Body of pancreas (tissue), 4 donors: ENCODE measurements around the gene RGS1. TPM values are rescaled to one million over a fixed set of nuclear protein-coding genes. Genes with fewer than 3 reads are reported as not detected.

Source experiments
- ATAC-seq: fragments of 150-250 bp; one replicate; pipeline ENCODE4 v1.9.1; 2016
- DNase-seq, 4 donors: peaks; one replicate each; pipeline ENCODE4 v3.0.0-alpha.2; 2019
- H3K27ac ChIP-seq, 4 donors: fragments of 200-600 bp; sonication (generic); 1 replicate in 3 of 4; 2 replicates in 1 of 4; pipeline versions ENCODE4 v1.5.1 to v1.6.1; 2016 to 2019; ENCODE audit warnings: mild to moderate bottlenecking in 1 of 4, mixed read lengths in 1 of 4, moderate library complexity in 1 of 4
- H3K27me3 ChIP-seq, 2 donors: fragments of 200-600 bp; sonication (generic); one replicate each; pipeline ENCODE4 v1.6.0; 2016; ENCODE audit warnings: mild to moderate bottlenecking in 1 of 2
- H3K36me3 ChIP-seq, 2 donors: fragments of 200-600 bp; sonication (generic); replicated peaks in 1 of 2; 2 replicates each; pipeline ENCODE4 v1.5.1; 2016; ENCODE audit warnings: low read depth in 2 of 2; ENCODE audit not compliant: insufficient read depth in 1 of 2
- H3K4me1 ChIP-seq: fragments of 200-600 bp; sonication (generic); one replicate; pipeline ENCODE4 v1.6.0; 2016
- H3K4me3 ChIP-seq, 2 donors: fragments of 200-600 bp; sonication (generic); 1 replicate in 1 of 2; 2 replicates in 1 of 2; pipeline ENCODE4 v1.5.1; 2016 to 2019
- H3K9me3 ChIP-seq, 3 donors: fragments of 200-600 bp; sonication (generic); 1 replicate in 2 of 3; 2 replicates in 1 of 3; pipeline ENCODE4 v1.5.1; 2016
- POLR2A ChIP-seq, 3 donors: fragments of 450-650 bp; IDR thresholded peaks; one replicate each; pipeline ENCODE4 v1.6.1; 2016; ENCODE audit warnings: antibody characterized with exemption in 3 of 3, mild to moderate bottlenecking in 2 of 3
- WGBS, 2 donors: methylation state at CpG; one replicate each; pipeline ENCODE4 v1.1.5; 2017; 5-methylcytosine and 5-hydroxymethylcytosine counted together
- intact Hi-C: fragments of 100-400 bp; cut with DNase I; formaldehyde crosslinking; loops from one replicate; pipeline ENCODE4 v1.15.1; 2023
- total RNA-seq, 2 donors: library from RNA; depleted of rRNA; stranded (reverse); fragments of >200 nt; gene quantifications; one replicate each; pipeline ENCODE4 v1.1.0, GENCODE V29; 2016
- TF ChIP-seq, protein P1 (sequence below), 7 experiments: fragments of 450-650 bp in 4 of 7; fragments of 200-600 bp in 3 of 7; sonication (generic) in 3 of 7; IDR thresholded peaks; one replicate each; pipeline ENCODE4 v1.5.1; 2016 to 2019; ENCODE audit warnings: antibody characterized with exemption in 7 of 7

RGS1 gene
- total RNA-seq, 2 donors from 2014 or later = 0.99 to 10.4 TPM

DNA sequence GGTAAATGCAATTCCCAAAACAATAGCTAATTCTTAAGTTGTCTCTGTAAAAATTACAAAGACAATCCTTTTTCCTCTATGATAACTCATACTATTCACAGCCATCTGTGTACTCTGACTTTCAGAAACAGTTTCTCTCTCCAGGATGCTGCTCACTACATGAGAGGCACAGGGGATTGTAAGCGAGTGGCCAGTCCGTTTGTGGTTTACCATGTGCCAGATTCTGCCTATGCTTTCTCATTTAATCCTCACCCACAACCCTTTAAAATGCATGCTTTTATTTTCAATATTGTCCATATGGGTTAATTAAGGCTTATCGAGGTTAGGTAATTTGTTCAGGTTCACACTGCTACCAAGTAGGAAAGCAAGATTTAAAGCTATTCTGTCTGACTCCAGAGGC lies 23.0 kb downstream of the RGS1 start:
- 73 to 83% methylated on average over 3 of the region's 3 CpGs for WGBS, 2 donors
- intact Hi-C loops = no loop called here
- Histone ChIP-seq H3K4me1 (no peaks in the 10 kb centered on the region), H3K4me3 (no peak overlapping the region), H3K36me3 (no peaks in the 10 kb centered on the region), H3K27ac (no peak overlapping the region), H3K27me3 (no peaks in the 10 kb centered on the region), H3K9me3 (no peaks in the 10 kb centered on the region)
- ATAC-seq (no peak), DNase-seq (no peak)
- no peak for TF ChIP-seq POLR2A (IDR thresholded peaks at IDR 0.05)
- TF ChIP-seq, protein P1, sequence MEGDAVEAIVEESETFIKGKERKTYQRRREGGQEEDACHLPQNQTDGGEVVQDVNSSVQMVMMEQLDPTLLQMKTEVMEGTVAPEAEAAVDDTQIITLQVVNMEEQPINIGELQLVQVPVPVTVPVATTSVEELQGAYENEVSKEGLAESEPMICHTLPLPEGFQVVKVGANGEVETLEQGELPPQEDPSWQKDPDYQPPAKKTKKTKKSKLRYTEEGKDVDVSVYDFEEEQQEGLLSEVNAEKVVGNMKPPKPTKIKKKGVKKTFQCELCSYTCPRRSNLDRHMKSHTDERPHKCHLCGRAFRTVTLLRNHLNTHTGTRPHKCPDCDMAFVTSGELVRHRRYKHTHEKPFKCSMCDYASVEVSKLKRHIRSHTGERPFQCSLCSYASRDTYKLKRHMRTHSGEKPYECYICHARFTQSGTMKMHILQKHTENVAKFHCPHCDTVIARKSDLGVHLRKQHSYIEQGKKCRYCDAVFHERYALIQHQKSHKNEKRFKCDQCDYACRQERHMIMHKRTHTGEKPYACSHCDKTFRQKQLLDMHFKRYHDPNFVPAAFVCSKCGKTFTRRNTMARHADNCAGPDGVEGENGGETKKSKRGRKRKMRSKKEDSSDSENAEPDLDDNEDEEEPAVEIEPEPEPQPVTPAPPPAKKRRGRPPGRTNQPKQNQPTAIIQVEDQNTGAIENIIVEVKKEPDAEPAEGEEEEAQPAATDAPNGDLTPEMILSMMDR (IDR thresholded peaks at IDR 0.05) = no peak

- TF ChIP-seq, protein P1 (IDR thresholded peaks at IDR 0.05) = no peak
- TF ChIP-seq POLR2A (IDR thresholded peaks at IDR 0.05) = no peak
- ATAC-seq = no peak
- Histone ChIP-seq H3K27me3 (no peaks in the 10 kb centered on the region), H3K4me1 (no peaks in the 10 kb centered on the region), H3K9me3 (no peaks in the 10 kb centered on the region), H3K4me3 (no peak overlapping the region), H3K36me3 (no peaks in the 10 kb centered on the region), H3K27ac (no peak overlapping the region)
- WGBS, 2 donors = 76 to 77% methylated on average over 1 of the region's 1 CpG
- DNase-seq = no peak
- intact Hi-C loops = loop anchor here (10.0 kb wide), 1 partner anchor 125 kb away; no protein-coding TSS in a partner anchor
Measured at GRCh38 chr1:192600275-192600674, 24.7 kb downstream of the RGS1 start.

GRCh38 chr1:192601143-192601542 lies 25.6 kb downstream of the RGS1 start:
- Histone ChIP-seq H3K27me3 (no peaks in the 10 kb centered on the region), H3K9me3 (no peaks in the 10 kb centered on the region), H3K4me3 (no peak overlapping the region), H3K27ac (no peak overlapping the region), H3K36me3 (no peaks in the 10 kb centered on the region), H3K4me1 (no peaks in the 10 kb centered on the region)
- intact Hi-C loops = loop anchor here (10.0 kb wide), 1 partner anchor 126 kb away; no protein-coding TSS in a partner anchor
- DNase-seq = no peak
- 59 to 65% methylated on average over 1 of the region's 1 CpG for WGBS, 2 donors
- TF ChIP-seq, protein P1 (IDR thresholded peaks at IDR 0.05) = no peak
- TF ChIP-seq POLR2A (IDR thresholded peaks at IDR 0.05) = no peak
- no peak for ATAC-seq

- Histone ChIP-seq H3K27me3 (no peaks in the 10 kb centered on the region), H3K36me3 (no peaks in the 10 kb centered on the region), H3K4me1 (no peaks in the 10 kb centered on the region), H3K27ac (no peak overlapping the region), H3K9me3 (no peaks in the 10 kb centered on the region), H3K4me3 (no peak overlapping the region)
- intact Hi-C loops = loop anchor here (10.0 kb wide), 1 partner anchor 127 kb away; no protein-coding TSS in a partner anchor
- no peak for DNase-seq
- TF ChIP-seq, protein P1 (IDR thresholded peaks at IDR 0.05) = no peak
- TF ChIP-seq POLR2A (IDR thresholded peaks at IDR 0.05) = no peak
- ATAC-seq = no peak
Measured at GRCh38 chr1:192601567-192601966, 26.0 kb downstream of the RGS1 start.

DNA sequence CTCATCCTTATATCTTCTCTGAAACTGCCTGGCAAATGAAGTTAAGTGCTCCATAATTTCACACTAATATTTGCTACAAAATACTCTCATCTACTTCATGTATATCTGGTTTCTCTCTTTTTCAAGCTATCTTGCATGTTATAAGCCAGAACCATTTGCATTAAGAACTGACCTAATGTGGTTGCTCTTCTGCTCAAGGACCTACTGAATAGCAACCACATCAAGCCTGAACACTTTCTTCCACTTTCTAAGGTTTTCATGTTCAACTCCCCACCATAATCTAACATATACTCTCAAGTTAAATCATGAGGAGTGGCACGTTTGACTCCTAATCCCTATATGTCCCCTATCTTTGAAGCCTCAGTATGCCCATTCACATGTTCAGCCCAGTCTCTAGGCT lies 27.2 kb downstream of the RGS1 start:
- no peaks in the 10 kb centered on the region for H3K36me3 ChIP-seq
- H3K27ac ChIP-seq = no peak overlapping the region
- intact Hi-C loops = loop anchor here (10.0 kb wide), 1 partner anchor 128 kb away; no protein-coding TSS in a partner anchor
- 64 to 69% methylated on average over 1 of the region's 1 CpG for WGBS, 2 donors
- H3K9me3 ChIP-seq = no peaks in the 10 kb centered on the region
- TF ChIP-seq, protein P1 (IDR thresholded peaks at IDR 0.05) = no peak
- no peak for TF ChIP-seq POLR2A (IDR thresholded peaks at IDR 0.05)
- no peaks in the 10 kb centered on the region for H3K27me3 ChIP-seq
- no peaks in the 10 kb centered on the region for H3K4me1 ChIP-seq
- ATAC-seq (no peak), DNase-seq (no peak)
- H3K4me3 ChIP-seq = no peak overlapping the region
